ENCODE measurements around the gene PLA2G2E.
"Not testable (repeated sequence)": the region's sequence is repeated elsewhere in the genome, so short reads cannot be mapped to it uniquely, and the experiment has no call there.

The PLA2G2E gene

DNA sequence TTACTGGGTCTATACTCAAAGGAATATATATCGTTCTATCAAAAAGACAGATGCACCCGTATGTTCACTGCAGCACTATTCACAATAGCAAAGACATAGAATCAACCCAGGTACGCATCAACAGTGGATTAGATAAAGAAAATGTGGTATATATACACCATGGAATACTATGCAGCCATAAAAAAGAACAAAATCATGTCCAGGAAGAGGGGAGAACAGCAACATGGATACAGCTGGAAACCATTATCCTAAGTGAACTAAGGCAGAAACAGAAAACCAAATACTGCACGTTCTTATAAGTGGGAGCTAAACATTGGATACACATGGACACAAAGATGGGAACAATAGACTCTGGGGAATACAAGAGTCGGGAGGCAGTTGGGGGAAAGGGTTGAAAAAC, 42.6 kb downstream of the PLA2G2E start:
- not testable (repeated sequence) for DNase-seq

- DNase-seq, result no peak
These were observed 43.8 kb downstream of the PLA2G2E start for GRCh38 chr1:19879661-19880060.

DNA sequence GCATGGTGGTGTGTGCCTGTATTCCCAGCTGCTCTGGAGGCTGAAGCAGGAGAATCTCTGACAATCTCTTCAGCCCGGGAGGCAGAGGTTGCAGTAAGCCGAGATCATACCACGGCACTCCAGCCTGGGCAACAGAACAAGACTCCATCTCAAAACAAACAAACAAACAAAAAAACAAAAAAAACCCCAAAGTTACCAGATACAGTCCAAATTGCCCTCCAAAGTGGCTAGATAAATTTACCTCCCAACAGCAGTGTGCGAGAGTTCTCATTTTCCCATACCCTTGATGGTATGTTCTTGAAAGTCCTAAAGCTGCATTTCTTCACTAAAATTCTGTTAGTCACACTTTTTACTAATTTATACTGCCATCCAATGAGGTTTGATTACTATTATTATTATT, 44.2 kb downstream of the PLA2G2E start:
- DNase-seq, result no peak

DNA sequence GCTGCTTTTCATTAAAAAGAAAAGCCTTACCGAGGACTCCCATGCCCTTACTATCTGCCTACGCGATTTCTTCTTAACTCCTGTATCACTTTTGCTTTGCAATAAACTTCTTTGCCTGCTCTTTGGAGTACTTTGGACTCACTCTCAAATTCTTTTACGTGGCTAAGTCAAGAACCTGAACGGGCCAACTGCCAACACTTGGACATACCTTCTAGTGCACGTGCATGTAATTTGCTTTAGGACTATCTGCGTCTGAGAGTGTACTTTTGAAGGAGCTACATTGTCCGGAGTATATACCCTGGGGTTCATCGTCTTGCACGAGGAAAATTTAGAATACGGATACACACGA, 44.8 kb downstream of the PLA2G2E start:
- DNase-seq, result no peak

- no peak for DNase-seq
These were observed 45.4 kb downstream of the PLA2G2E start for GRCh38 chr1:19877821-19878636.

DNA sequence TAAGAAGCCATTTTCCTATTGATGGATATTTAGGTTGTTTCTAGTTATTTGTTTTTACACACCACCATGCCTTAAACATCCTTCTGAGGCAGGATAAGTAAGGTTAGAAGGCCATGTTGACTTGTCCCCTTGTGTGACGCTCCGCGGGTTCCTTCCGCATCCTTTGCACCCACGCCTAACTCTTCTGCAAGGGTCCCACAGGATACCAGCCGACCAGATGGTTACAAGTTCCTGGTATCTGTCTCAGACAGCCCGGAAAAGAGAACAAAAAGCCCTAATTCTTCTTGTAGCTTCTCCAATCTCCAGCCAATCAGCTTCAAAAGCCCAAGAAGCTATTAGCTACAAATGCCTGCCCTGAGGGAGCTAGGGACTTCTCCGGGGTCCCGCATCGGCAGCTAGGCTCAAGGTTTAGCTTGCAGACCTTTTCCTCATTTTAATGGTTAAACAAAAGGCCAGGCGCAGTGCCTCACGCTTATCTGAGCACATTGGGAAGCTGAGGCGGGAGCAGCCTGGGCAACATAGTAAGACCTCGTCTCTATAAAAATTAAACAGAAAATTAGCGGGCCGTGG, 46.2 kb downstream of the PLA2G2E start:
- DNase-seq, result no peak

- DNase-seq, result no peak
These were observed 51.2 kb downstream of the PLA2G2E start for GRCh38 chr1:19872190-19872589.

Measured in CD4-positive, alpha-beta T cell treated with Interferon alpha-2 for 1 hour (primary cell).